ENCODE measurements around the gene FXR2. TPM values are rescaled to one million over a fixed set of nuclear protein-coding genes. Genes with fewer than 3 reads are reported as not detected.

Gene FXR2
- total and polyA plus RNA-seq, 9 donors = 31.4 to 37.2 (median 35.1) TPM

DNA sequence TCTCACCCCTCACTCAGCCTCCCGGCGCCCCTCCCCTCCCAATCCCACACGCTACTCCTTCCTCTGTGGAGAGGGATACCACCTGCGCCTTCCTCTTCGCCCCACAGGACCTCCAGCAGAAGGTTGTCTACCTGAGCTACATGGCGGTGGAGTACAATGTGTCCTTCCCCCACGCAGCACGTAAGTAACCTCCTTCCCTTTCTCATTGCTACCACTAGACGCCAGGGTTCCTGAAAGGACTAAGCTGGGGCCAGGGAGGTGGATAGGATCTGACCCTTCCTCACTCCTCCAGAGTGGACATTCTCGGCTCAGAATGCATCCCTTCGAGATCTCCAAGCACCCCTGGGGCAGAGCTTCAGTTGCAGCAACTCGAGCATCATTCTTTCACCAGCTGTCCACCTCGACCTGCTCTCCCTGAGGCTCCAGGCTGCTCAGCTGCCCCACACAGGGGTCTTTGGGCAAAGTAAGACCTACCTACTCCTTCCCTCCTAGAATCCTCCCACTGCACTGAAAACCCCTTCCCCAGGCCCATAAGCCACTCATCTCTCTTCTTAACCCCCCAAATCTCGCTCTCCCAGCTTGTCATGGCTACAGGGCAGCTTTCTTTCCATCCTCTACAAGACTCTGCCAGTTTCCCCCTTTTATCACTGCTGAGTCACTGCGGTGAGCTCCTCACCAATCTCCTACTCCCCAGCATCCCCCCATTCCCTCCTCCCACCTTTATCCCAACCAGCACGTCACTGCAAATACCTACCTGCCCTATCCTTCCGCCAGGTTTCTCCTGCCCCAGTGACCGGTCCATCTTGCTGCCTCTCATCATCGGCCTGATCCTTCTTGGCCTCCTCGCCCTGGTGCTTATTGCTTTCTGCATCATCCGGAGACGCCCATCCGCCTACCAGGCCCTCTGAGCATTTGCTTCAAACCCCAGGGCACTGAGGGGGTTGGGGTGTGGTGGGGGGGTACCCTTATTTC, 33.8 kb downstream of the FXR2 start:
- Histone ChIP-seq H3K27ac (ENCODE audit: low read length) (peak overlapping the region; percentile 42), H3K27me3 (ENCODE audit: control insufficient read depth, insufficient read depth, low read length) (no peaks in the 10 kb centered on the region), H3K9me3 (replicated peaks; ENCODE audit: control insufficient read depth, low read depth, low read length) (no peaks in the 10 kb centered on the region), H3K36me3 (ENCODE audit: control insufficient read depth, insufficient read depth, low read length) (peaks cover 57% of the 10 kb centered on the region), H3K4me1 (ENCODE audit: control insufficient read depth, insufficient read depth, low read length) (peaks cover 47% of the 10 kb centered on the region), H3K4me3 (ENCODE audit: low read length) (peak overlapping the region; percentile 23)
- no peak for DNase-seq
- 72% methylated on average over 13 of the region's 23 CpGs for WGBS (ENCODE audit: insufficient coverage)

DNA sequence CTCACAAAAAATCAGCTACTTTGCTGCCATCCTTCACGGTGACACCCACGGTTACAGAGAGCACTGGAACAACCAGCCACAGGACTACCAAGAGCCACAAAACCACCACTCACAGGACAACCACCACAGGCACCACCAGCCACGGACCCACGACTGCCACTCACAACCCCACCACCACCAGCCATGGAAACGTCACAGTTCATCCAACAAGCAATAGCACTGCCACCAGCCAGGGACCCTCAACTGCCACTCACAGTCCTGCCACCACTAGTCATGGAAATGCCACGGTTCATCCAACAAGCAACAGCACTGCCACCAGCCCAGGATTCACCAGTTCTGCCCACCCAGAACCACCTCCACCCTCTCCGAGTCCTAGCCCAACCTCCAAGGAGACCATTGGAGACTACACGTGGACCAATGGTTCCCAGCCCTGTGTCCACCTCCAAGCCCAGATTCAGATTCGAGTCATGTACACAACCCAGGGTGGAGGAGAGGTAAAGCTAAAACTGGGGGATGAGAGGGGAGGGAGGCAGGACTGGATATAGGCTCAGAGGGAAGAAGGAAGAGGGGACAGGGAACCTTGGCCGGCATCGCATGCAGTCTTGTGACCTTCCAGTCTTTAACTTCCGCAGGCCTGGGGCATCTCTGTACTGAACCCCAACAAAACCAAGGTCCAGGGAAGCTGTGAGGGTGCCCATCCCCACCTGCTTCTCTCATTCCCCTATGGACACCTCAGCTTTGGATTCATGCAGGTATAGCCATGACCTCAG, 34.7 kb downstream of the FXR2 start:
- peak overlapping the region; percentile 72 for H3K27ac ChIP-seq (ENCODE audit: low read length)
- 61% methylated on average over 6 of the region's 12 CpGs for WGBS (ENCODE audit: insufficient coverage)
- H3K27me3 ChIP-seq (ENCODE audit: control insufficient read depth, insufficient read depth, low read length) = no peaks in the 10 kb centered on the region
- no peak for DNase-seq
- peaks cover 53% of the 10 kb centered on the region for H3K4me1 ChIP-seq (ENCODE audit: control insufficient read depth, insufficient read depth, low read length)
- peak overlapping the region; percentile 23 for H3K4me3 ChIP-seq (ENCODE audit: low read length)
- H3K9me3 ChIP-seq (replicated peaks; ENCODE audit: control insufficient read depth, low read depth, low read length) = no peaks in the 10 kb centered on the region
- H3K36me3 ChIP-seq (ENCODE audit: control insufficient read depth, insufficient read depth, low read length) = peaks cover 62% of the 10 kb centered on the region

DNA sequence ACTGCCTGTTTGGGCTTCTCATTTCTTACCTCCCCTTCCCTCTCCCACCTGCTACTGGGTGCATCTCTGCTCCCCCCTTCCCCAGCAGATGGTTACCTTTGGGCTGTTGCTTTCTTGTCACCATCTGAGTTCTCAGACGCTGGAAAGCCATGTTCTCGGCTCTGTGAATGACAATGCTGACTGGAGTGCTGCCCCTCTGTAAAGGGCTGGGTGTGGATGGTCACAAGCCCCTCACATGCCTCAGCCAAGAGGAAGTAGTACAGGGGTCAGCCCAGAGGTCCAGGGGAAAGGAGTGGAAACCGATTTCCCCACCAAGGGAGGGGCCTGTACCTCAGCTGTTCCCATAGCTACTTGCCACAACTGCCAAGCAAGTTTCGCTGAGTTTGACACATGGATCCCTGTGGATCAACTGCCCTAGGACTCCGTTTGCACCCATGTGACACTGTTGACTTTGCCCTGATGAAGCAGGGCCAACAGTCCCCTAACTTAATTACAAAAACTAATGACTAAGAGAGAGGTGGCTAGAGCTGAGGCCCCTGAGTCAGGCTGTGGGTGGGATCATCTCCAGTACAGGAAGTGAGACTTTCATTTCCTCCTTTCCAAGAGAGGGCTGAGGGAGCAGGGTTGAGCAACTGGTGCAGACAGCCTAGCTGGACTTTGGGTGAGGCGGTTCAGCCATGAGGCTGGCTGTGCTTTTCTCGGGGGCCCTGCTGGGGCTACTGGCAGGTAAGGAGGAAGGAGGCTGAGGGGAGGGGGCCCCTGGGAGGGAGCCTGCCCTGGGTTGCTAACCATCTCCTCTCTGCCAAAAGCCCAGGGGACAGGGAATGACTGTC, 35.5 kb downstream of the FXR2 start, which contains the start of gene CD68:
TSS of gene CD68 (plus strand) at position 638 of the 833 bp plus-strand sequence. CDS start at position 678, 40 bp downstream.
- Histone ChIP-seq H3K27ac (ENCODE audit: low read length) (peak within 1 kb of the TSS; percentile 72), H3K4me1 (ENCODE audit: control insufficient read depth, insufficient read depth, low read length) (peaks cover 51% of the 10 kb centered on the region), H3K36me3 (ENCODE audit: control insufficient read depth, insufficient read depth, low read length) (peaks cover 70% of the 10 kb centered on the region), H3K27me3 (ENCODE audit: control insufficient read depth, insufficient read depth, low read length) (no peaks in the 10 kb centered on the region), H3K9me3 (replicated peaks; ENCODE audit: control insufficient read depth, low read depth, low read length) (no peaks in the 10 kb centered on the region), H3K4me3 (ENCODE audit: low read length) (peak within 1 kb of the TSS; percentile 23)
- DNase-seq = peak; percentile 85
- 22% methylated on average over 1 of the region's 7 CpGs for WGBS (ENCODE audit: insufficient coverage)

DNA sequence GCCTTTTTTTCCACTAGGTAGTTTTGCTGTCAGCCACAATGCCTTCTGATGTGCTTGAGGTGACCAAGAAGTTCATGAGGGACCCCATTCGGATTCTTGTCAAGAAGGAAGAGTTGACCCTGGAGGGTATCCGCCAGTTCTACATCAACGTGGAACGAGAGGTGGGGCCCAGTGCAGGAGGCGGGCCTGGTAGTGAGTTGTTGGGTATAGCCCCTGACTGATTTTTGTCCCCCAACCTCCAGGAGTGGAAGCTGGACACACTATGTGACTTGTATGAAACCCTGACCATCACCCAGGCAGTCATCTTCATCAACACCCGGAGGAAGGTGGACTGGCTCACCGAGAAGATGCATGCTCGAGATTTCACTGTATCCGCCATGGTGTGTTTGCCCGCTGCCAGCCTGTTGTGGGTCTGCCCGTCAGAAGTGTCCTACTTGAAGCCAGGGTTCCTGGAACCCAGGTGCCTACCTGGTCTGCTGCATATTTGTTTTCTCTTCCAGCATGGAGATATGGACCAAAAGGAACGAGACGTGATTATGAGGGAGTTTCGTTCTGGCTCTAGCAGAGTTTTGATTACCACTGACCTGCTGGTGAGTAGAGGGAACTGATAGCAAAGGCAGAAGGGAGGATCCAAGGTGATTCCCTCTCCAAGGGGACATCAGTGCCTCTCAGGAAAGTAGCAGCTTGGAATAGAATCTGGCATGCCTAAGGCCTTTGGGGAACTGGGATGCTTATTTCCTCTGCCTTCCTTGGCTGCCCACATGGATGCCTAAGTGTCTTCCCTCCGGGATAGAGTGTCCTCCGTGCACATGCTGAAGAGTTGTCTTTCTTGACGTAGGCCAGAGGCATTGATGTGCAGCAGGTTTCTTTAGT, 37.1 kb downstream of the FXR2 start:
- H3K4me1 ChIP-seq (ENCODE audit: control insufficient read depth, insufficient read depth, low read length) = peaks cover 45% of the 10 kb centered on the region
- DNase-seq = no peak
- H3K9me3 ChIP-seq (replicated peaks; ENCODE audit: control insufficient read depth, low read depth, low read length) = no peaks in the 10 kb centered on the region
- no peak overlapping the region for H3K4me3 ChIP-seq (ENCODE audit: low read length)
- H3K27me3 ChIP-seq (ENCODE audit: control insufficient read depth, insufficient read depth, low read length) = no peaks in the 10 kb centered on the region
- 73% methylated on average over 13 of the region's 17 CpGs for WGBS (ENCODE audit: insufficient coverage)
- no peak overlapping the region for H3K27ac ChIP-seq (ENCODE audit: low read length)
- peaks cover 74% of the 10 kb centered on the region for H3K36me3 ChIP-seq (ENCODE audit: control insufficient read depth, insufficient read depth, low read length)

DNA sequence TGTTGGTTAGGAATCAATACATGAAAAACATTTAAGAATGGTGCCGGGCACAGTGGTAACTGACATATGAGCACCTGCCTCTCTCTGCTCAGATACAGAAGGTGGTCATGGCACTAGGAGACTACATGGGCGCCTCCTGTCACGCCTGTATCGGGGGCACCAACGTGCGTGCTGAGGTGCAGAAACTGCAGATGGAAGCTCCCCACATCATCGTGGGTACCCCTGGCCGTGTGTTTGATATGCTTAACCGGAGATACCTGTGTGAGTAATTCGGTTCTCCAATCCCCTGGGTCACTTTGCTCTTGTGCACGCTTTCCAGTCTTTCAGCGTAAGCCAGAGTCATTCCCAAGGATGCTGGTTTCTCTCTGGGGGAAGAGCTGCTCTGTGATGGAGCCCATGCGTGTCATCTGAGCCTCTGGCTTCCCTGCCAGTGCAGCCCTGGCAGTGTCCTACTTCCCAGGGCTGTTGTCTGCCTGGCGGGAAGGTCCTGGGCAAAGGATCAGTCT, 38.2 kb downstream of the FXR2 start:
- peaks cover 74% of the 10 kb centered on the region for H3K36me3 ChIP-seq (ENCODE audit: control insufficient read depth, insufficient read depth, low read length)
- no peak for DNase-seq
- peaks cover 41% of the 10 kb centered on the region for H3K4me1 ChIP-seq (ENCODE audit: control insufficient read depth, insufficient read depth, low read length)
- H3K9me3 ChIP-seq (replicated peaks; ENCODE audit: control insufficient read depth, low read depth, low read length) = no peaks in the 10 kb centered on the region
- 79% methylated on average over 12 of the region's 14 CpGs for WGBS (ENCODE audit: insufficient coverage)
- H3K4me3 ChIP-seq (ENCODE audit: low read length) = no peak overlapping the region
- H3K27me3 ChIP-seq (ENCODE audit: control insufficient read depth, insufficient read depth, low read length) = no peaks in the 10 kb centered on the region
- H3K27ac ChIP-seq (ENCODE audit: low read length) = no peak overlapping the region

DNA sequence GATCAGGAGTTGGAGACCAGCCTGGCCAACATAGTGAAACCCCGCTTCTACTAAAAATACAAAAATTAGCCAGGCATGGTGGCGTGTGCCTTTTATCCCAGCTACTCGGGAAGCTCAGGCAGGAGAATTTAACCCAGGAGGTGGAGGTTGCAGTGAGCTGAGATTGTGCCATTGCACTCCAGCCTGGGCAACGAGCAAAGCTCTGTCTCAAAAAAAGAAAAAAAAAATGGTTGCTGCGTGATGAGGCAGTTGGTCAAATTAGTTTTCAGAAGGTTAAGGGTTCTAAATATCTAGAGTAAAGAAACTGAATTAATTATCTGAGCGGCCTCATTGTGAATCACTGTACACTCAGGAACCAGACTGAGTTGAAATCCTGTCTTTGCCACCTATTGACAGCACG, 38.7 kb downstream of the FXR2 start:
- Histone ChIP-seq H3K27me3 (ENCODE audit: control insufficient read depth, insufficient read depth, low read length) (no peaks in the 10 kb centered on the region), H3K9me3 (replicated peaks; ENCODE audit: control insufficient read depth, low read depth, low read length) (no peaks in the 10 kb centered on the region), H3K36me3 (ENCODE audit: control insufficient read depth, insufficient read depth, low read length) (peaks cover 75% of the 10 kb centered on the region), H3K4me3 (ENCODE audit: low read length) (no peak overlapping the region), H3K27ac (ENCODE audit: low read length) (no peak overlapping the region), H3K4me1 (ENCODE audit: control insufficient read depth, insufficient read depth, low read length) (peaks cover 36% of the 10 kb centered on the region)
- 61% methylated on average over 5 of the region's 7 CpGs for WGBS (ENCODE audit: insufficient coverage)
- no peak for DNase-seq

DNA sequence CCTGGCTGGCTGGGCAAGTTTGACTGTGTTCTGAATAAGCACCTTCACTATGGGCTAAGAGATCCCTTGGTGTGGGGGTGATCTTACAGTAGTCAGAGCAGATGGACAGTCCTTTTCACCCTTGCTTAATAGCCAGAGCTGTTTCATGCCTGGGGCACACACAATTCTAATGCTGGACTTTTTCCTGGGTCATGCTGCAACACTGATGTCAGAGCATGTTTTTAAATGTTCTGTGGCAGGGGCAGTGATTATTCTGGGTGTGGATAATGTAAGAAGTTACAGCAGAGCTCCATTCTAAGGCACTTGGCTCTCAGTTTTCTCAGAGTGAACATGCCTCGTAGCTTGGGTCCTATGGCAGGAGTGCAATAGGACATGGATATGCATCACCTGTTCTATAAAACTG, 39.2 kb downstream of the FXR2 start:
- no peak for DNase-seq
- no peak overlapping the region for H3K27ac ChIP-seq (ENCODE audit: low read length)
- peaks cover 36% of the 10 kb centered on the region for H3K4me1 ChIP-seq (ENCODE audit: control insufficient read depth, insufficient read depth, low read length)
- no peaks in the 10 kb centered on the region for H3K9me3 ChIP-seq (replicated peaks; ENCODE audit: control insufficient read depth, low read depth, low read length)
- no peak overlapping the region for H3K4me3 ChIP-seq (ENCODE audit: low read length)
- H3K27me3 ChIP-seq (ENCODE audit: control insufficient read depth, insufficient read depth, low read length) = no peaks in the 10 kb centered on the region
- H3K36me3 ChIP-seq (ENCODE audit: control insufficient read depth, insufficient read depth, low read length) = peaks cover 75% of the 10 kb centered on the region
- 67% methylated on average over 1 of the region's 1 CpG for WGBS (ENCODE audit: insufficient coverage)

DNA sequence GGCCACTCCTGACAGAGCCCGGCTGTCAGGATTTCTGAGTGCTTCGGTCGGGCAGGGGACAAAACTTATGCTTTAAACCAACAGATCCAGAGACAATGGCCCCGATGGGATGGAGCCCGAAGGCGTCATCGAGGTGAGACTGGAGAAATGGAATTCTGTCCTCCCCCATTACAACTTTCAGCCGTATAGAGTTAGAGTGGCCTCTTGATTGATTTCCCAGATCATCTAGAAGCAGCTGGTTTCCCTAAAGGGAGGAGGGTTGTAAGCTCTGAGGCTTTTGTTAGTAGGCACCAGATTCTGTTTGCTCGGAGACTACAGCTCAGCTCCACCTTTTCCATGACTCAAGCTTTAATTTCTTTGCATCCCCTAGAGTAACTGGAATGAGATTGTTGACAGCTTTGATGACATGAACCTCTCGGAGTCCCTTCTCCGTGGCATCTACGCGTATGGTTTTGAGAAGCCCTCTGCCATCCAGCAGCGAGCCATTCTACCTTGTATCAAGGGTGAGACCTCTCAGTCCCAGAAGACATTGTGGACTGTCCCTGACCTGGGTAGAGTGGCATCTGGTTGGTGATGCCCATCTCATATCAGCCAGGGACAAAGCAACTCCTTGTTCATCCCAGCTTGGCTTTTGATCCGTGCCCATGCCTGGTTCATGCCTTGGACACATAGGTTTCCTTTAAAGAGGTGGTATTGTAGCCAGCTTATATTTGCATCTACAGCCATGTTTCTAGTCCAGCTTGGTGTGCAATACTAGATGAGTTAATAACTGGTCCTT, 40.3 kb downstream of the FXR2 start:
- peak overlapping the region; percentile 100 for H3K4me3 ChIP-seq (ENCODE audit: low read length)
- no peaks in the 10 kb centered on the region for H3K27me3 ChIP-seq (ENCODE audit: control insufficient read depth, insufficient read depth, low read length)
- peak overlapping the region; percentile 99 for H3K27ac ChIP-seq (ENCODE audit: low read length)
- DNase-seq = no peak
- WGBS (ENCODE audit: insufficient coverage) = no CpG with 5 or more reads among the region's 15 CpGs
- peaks cover 76% of the 10 kb centered on the region for H3K36me3 ChIP-seq (ENCODE audit: control insufficient read depth, insufficient read depth, low read length)
- H3K9me3 ChIP-seq (replicated peaks; ENCODE audit: control insufficient read depth, low read depth, low read length) = no peaks in the 10 kb centered on the region
- peaks cover 33% of the 10 kb centered on the region for H3K4me1 ChIP-seq (ENCODE audit: control insufficient read depth, insufficient read depth, low read length)
